ENCODE results near the gene STPG3.
"Not testable (repeated sequence)": the region's sequence is repeated elsewhere in the genome, so short reads cannot be mapped to it uniquely, and the experiment has no call there.

Gene STPG3

GRCh38 chr9:137245450-137246421 lies 5.3 kb upstream of the STPG3 start:
- DNase-seq (ENCODE audit: low spot score) = no peak

GRCh38 chr9:137247135-137247915 lies 3.8 kb upstream of the STPG3 start:
- no peak for DNase-seq (ENCODE audit: low spot score)

- no peak for DNase-seq (ENCODE audit: low spot score)
Measured at GRCh38 chr9:137247916-137248175, 3.2 kb upstream of the STPG3 start.

GRCh38 chr9:137250329-137251193 lies 525 bp upstream of the STPG3 start:
- no peak for DNase-seq (ENCODE audit: low spot score)

- DNase-seq (ENCODE audit: low spot score) = no peak
Measured at GRCh38 chr9:137251490-137252268, 593 bp downstream of the STPG3 start.

DNA sequence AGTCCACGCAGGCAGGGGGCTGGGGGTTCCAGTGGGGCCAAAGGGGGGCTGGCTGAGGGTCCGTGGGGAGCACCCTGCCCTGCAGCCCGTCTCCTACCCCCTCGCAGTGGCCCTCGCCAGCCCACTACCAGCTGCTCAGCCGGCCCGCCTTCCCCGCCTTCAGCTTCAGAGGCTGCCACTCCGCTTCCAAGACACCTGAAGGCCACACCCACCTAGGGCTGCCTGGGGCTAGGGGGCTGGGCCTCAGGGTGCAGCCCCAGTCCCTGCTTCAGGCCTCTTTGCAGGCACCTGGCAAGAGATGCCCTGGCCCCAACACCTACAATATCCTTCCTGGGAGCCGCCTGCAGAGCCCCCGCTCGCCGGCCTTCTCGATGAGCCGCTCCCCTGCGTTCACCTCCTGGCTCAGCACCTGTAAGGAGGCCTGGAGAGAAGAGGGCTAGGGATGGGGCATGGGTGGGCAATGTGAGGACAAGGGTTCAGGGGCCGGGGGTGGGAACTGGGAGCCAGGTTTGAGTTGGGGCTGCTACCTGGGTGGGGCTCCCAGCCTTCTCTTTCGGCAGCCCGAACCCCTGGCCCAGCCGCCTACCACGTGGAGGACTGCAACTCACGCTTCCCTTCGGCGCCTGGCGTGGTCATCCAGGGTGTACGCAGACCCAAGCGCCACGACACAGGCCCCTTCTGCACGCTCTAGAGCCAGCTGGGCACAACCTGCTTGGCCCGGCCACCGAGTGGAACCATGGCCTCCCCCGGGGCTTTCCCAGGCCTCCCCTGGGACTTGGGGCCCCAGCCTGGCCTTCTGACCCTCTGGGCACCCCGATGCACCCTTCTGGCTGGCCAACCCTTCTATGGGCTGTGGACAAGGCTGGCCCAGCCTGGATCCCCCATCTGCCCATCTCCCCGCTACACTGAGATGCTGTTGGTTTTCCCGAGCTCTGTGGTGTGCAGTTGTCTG lies 1.7 kb downstream of the STPG3 start:
- DNase-seq (ENCODE audit: low spot score) = no peak

DNA sequence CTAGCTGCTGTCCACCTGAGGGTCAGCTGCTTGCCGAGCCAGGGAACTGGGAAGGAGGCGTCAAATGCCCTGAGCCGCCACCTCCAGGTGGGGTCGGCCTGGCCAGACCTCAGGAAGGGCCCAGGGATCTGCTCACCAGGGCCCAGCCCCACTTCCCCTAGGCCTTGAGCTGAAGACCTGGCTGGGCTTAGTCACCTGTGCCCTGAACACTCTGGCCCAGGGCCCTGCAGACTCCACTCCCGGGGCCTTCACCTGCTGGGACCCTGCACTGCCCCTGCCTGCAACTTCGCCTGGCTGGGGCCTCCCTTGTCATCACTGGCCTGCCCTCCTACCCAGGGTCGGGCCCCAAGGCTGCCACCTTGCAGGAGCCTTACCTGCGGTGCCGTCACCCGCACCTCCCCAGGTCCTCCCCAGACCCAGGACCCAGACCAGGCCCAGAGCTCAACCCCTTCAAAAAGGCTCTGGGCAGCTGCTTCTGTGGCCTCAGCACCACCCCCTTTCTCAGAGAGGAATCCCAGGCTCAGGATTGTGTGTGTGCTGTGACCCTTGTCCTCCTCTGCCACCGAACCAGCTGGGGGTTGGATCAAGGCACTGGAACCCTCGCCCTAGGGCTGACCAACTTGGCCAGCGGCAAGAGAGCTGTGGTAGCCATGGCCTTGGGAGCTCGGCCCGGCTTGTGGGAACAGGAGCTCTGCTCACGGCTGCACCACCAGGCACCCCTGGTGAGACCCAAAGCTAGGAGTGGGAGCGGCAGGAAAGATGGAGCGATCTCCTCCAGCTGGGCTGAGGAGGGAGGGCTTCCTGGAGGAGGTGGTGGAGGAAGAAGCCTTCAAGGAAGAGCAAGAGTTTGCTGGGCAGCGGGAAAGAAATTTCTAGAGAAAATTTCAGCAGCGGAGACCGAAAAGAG lies 2.9 kb downstream of the STPG3 start:
- DNase-seq (ENCODE audit: low spot score) = no peak

GRCh38 chr9:137254624-137255447 lies 3.8 kb downstream of the STPG3 start, which contains the start of gene NELFB:
Gene NELFB, plus strand, starts transcription at chr9:137255327.
- peak; percentile 89 for DNase-seq (ENCODE audit: low spot score)

GRCh38 chr9:137255448-137256114 lies 4.5 kb downstream of the STPG3 start:
- no peak for DNase-seq (ENCODE audit: low spot score)

- DNase-seq (ENCODE audit: low spot score) = no peak
Measured at GRCh38 chr9:137256362-137256761, 5.3 kb downstream of the STPG3 start.

GRCh38 chr9:137256856-137257255 lies 5.8 kb downstream of the STPG3 start:
- no peak for DNase-seq (ENCODE audit: low spot score)

GRCh38 chr9:137262173-137262908 lies 11.3 kb downstream of the STPG3 start:
- not testable (repeated sequence) for DNase-seq (ENCODE audit: low spot score)

GRCh38 chr9:137262909-137263285 lies 11.8 kb downstream of the STPG3 start:
- DNase-seq (ENCODE audit: low spot score) = no peak

DNA sequence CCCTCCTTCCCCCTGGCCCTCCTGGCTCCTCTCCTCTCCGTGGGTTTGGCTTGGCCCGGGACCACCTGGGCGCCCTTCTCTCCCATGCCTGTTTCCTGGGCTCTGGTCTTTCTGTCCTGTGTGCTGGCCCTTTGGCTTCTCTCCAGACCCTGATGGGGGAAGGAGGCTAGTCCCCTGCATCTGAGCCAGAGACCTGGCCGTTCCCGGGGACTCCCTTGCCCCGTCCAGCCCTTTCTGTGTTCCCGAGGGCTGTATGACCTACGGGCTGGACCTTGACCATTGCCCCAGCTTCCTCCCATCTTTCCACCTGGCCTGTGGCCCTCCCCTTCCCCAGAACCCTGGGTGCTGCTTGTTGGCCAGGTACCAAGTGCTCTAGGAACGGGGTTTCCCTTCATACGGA lies 12.4 kb downstream of the STPG3 start:
- no peak for DNase-seq (ENCODE audit: low spot score)

DNA sequence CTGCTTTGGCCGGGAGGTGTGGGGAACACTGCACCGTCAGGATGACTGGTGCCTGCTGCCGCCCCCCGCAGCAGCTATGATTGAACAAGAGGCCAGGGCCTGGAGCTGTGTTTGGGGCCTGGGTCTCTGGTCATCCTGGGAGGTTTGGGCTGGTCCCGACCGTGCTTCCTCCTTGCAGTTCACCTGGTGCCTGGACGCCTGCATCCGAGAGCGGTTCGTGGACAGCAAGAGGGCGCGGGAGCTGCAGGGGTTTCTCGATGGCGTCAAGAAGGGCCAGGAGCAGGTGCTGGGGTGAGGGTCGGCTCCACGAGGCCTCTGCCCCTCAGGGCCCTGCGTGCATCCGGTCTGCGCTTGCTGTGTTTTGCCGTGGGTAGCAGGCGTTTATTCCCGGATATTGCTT lies 13.0 kb downstream of the STPG3 start:
- DNase-seq (ENCODE audit: low spot score) = no peak

DNA sequence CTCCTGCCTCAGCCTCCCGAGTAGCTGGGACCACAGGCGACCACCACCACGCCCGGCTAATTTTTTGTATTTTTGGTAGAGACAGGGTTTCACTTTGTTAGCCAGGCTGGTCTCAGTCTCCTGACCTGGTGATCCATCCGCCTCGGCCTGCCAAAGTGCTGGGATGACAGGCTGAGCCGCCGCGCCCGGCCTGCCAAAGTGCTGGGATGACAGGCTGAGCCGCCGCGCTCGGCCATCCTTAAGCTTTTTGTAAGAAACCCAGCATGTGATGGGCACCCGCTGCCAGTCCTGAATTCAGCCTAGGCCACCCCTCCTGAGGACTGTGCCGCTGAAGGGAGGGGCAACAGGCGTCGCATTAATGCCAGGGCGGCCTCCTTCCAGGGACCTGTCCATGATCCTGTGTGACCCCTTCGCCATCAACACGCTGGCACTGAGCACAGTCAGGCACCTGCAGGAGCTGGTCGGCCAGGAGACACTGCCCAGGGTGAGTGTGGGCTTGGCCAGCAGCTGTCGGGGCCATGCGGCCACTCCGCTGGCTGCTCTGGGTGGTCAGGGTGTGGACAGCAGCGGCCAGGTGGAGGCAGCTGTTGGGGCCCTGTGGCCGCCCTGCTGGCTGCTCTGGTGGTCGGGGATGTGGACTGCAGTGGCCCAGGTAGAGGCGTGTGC lies 14.5 kb downstream of the STPG3 start:
- DNase-seq (ENCODE audit: low spot score) = no peak

- DNase-seq (ENCODE audit: low spot score) = no peak
Measured at GRCh38 chr9:137266162-137266527, 15.1 kb downstream of the STPG3 start.

Measured in Ammon's horn (tissue), 1 donor.